ENCODE measurements around the gene THYN1.
"Not testable (repeated sequence)": the region's sequence is repeated elsewhere in the genome, so short reads cannot be mapped to it uniquely, and the experiment has no call there.

Gene THYN1

DNA sequence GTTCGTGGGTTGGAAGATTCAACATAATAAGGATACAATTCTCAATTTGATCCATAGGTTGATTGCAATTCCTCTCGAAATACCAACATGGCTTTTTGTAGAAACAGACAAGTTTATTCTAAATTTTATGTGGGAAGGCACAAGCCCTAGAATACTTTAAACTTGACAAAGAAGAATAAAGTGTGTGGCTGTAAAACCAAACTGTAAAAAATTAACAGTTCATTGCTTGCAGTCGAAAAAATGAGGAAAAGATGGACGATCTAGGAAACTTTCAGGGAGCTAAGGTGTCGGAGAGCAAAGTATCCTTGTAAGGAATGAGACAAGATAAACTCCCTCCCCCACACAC, 22.0 kb upstream of the THYN1 start:
- no peak for DNase-seq (ENCODE audit: low read depth, low spot score)

DNA sequence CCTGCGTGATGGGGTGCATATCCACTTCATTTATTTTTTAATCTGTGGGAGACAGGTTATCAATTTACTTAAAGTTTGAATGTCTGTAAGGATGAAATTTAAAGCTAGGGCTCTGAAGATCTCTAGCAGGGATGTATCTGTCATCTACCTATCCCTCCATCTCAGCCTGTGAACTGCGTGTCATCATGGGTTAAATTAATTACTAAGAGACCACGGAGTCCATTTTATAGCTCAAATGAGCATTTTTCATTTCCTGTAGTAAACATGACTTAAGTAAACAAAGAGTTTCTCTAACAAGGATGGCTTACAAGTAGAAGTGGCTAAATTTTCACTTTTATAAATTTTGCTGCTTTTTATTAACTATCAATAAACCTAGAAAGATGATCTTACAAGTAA, 20.2 kb upstream of the THYN1 start:
- no peak for DNase-seq (ENCODE audit: low read depth, low spot score)

GRCh38 chr11:134272381-134273316, 19.5 kb upstream of the THYN1 start:
- DNase-seq (ENCODE audit: low read depth, low spot score) = no peak

DNA sequence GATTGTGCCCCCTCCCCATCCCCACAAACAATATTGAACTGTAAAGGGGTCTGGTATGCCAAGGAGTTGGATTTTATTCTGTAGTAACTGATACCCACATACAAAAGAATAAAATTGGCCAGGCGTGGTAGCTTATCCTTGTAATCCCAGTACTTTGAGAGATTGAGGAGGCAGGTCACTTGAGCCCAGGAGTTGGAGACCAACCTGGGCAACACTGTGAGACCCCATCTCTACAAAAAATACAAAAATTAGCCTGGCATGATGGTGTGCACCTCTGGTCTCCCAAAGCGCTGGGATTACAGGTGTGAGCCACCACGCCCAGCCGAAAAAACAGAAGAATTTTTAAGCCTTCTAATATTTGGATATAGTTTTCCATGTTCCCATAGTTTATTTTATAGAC, 18.8 kb upstream of the THYN1 start:
- DNase-seq (ENCODE audit: low read depth, low spot score) = no peak

- DNase-seq (ENCODE audit: low read depth, low spot score) = no peak
Measured at GRCh38 chr11:134270250-134270714, 17.1 kb upstream of the THYN1 start.

DNA sequence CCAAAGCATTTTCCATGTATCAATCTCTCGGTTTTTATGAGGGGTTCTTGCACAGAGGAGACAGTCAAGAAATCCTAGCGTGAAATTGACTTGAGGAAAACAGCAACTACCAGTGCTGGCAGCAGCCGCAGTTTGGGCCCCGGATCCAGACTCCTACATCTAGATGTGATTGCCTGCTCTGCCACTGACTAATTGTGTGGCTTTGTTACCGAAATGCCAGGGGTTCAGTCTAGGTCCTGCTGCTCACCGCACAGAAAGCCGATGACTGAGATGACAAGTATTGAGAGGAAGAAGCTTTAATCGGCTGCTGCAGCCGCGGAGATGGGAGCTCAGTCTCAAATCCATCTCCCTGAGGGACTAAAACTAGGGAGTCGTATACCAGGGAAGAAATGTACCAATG, 14.8 kb upstream of the THYN1 start:
- DNase-seq (ENCODE audit: low read depth, low spot score) = no peak

DNA sequence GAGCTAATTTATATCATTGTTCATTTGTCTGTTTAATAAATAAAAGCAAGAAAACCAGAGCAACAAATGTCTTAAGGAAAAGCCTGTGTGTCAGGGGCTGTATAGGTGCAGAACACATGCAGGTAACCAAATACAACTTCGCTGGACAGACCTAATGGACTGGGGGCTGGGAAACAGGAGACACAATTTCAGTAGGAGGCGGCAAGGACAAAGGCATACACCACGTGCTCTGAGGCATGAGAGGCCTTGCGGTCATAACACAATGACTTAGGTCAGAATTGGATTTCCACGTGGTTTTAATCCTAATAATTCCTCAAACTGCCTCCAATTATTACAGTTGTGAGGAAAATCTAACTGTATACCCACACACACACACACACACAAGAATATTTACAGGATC, 14.3 kb upstream of the THYN1 start:
- DNase-seq (ENCODE audit: low read depth, low spot score) = no peak

GRCh38 chr11:134266841-134267251, 13.7 kb upstream of the THYN1 start:
- DNase-seq (ENCODE audit: low read depth, low spot score) = no peak

GRCh38 chr11:134266440-134266839, 13.3 kb upstream of the THYN1 start:
- no peak for DNase-seq (ENCODE audit: low read depth, low spot score)

- DNase-seq (ENCODE audit: low read depth, low spot score) = no peak
Measured at GRCh38 chr11:134264966-134265764, 12.0 kb upstream of the THYN1 start.

DNA sequence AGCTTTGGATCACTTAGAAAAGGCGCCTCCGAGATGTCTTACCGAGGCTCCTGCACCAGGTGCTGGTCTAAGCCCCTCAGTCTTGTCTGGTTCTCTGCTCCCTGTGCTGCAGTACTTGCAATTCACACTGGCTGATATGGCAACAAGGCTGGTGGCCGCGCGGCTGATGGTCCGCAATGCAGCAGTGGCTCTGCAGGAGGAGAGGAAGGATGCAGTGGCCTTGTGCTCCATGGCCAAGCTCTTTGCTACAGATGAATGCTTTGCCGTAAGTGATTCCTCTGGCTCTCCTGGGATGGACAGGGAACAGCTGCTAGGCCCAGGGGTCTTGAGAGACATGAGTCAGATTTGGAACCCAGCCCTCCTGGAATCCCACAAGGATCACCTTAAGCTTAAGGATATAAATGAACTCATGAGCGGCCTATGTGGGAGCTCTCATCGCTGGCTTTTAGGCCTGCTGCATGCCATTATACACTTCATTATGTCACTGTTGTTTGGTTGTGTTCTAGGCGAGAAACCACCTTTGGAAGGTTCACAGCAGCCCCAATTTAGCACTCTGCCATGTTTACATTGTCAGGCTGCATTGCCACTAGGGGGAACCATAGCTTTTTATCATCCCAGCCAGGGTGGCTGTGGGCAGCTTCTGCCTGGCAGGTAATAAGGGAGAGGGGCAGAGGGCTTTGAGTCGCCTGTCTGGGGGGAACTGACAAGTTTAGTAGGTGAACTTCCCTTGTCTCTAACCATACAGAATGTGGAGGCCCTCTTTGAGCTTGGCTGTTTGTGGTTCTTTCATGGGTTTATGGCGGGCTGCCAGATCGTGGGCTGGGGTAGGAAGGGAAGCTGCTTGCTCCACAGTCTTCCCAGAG, 8.7 kb upstream of the THYN1 start:
- no peak for DNase-seq (ENCODE audit: low read depth, low spot score)

GRCh38 chr11:134260983-134261382, 7.8 kb upstream of the THYN1 start:
- DNase-seq (ENCODE audit: low read depth, low spot score) = no peak

DNA sequence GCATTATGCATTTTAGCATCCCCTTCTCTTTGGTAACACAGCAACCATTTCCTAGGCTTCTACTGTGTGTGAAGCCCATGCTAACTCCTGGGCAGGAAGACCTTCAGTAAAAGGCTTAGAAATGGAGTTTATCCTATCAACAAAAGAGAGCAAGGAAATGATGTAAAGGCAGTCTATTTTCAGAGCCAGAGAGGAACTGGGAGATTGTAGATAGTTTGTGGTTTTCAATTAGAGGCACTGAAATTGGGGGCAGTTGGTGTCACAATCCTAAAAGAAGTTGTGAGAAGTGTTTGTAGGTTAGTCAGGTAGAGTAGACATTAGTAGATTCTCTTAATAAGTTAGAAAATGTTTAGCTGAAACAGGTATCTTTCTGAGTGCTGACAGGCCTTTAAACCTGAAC, 7.4 kb upstream of the THYN1 start:
- no peak for DNase-seq (ENCODE audit: low read depth, low spot score)

DNA sequence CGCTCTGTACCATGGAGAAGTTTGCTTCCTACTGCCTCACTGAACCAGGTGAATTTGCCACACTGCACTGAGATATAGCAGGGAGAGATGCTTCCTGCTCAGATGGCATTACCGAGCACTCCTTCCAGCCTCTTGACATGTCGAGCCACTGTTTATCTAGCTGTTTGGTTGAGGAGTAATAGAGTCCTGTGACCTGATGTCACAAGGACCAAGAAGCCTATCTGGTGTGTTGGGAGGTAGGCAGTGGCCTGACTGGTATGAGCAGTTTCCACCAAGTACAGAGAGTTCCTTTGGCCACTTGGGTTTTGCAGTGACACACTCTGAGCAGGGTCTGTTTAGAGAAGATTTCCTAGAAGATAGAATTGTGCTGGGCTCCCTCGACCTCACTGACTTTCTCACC, 5.4 kb upstream of the THYN1 start:
- DNase-seq (ENCODE audit: low read depth, low spot score) = no peak

- DNase-seq (ENCODE audit: low read depth, low spot score) = no peak
Measured at GRCh38 chr11:134257101-134257500, 3.9 kb upstream of the THYN1 start.

DNA sequence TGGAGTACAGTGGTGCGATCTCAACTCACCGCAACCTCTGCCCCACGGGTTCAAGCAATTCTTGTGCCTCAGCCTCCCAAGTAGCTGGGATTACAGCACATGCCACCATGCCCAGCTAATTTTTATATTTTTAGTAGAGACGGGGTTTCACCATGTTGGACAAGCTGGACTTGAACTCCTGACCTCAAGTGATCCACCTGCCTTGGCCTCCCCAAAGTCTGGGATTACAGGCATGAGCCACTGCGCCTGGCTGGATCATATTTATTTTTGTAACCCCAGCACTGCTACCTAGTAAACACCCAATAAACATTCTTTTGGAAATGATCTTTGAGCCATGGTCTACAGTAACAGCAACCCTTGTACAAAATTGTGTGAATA, 2.0 kb upstream of the THYN1 start:
- not testable (repeated sequence) for DNase-seq (ENCODE audit: low read depth, low spot score)

GRCh38 chr11:134254433-134255183, 1.5 kb upstream of the THYN1 start:
- no peak for DNase-seq (ENCODE audit: low read depth, low spot score)

GRCh38 chr11:134252346-134253187, 585 bp downstream of the THYN1 start:
- DNase-seq (ENCODE audit: low read depth, low spot score) = no peak

DNA sequence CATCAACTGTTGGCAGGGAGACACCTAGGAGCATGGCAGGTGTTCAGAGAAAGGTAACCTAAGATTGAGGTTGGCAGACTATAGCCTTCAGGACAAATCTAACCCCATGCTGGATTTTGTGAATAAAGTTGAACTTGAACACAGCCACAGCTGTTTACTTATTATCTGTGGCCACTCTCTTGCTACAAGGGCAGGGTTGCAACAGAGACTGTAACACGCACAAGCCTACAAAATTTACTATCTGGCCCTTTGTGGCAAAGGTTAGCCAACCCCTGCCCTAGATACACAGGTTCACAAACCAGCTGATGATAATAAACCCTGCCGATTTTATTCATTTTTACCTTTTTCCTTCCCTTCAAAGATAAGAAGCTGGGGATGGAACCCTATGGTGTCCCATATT, 2.5 kb downstream of the THYN1 start:
- DNase-seq (ENCODE audit: low read depth, low spot score) = no peak

DNA sequence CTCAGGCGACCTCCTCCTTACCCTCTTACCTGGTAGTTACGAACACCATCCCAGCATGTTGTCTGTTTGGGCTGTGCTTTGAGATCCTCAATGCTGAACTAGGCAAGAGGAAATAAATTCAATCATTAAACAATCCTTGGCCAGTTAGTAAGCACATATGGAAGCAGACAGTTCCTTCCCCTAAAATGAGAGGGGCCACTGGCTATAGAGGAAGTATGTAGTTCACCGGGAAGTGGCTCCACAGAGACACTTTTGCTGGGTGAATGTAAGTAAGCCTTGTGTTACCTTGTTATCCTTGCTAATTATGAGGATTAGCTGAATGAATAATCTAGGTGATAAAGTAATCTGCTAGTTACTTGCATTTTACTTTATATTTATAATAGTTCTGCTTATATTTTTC, 2.9 kb downstream of the THYN1 start:
- no peak for DNase-seq (ENCODE audit: low read depth, low spot score)

Data from activated CD4-positive, CD25-positive, alpha-beta regulatory T cell treated with anti-CD3 and anti-CD28 coated beads, Interleukin-2, amount 50 U/mL, for 16 hours (primary cell).